ENCODE results near the gene EXOC1.

EXOC1 gene

DNA sequence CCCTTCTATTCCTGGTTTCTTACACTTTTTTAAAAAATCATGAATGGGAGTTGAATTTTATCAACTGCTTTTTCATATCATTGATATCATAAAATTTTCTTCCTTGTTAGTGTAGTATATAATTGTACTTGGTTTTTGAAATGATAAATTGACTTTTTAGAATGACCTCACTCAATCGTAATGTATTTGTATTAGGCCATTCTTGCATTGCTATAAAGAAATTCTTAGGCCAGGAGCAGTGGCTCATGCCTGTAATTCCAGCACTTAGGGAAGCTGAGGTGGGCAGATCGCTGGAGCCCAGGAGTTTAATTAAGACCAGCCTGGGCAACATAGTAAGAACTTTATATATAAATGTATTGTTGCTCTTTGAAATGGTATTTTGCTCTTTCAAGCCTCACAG lies 6.3 kb downstream of the EXOC1 start:
- no peak for DNase-seq

DNA sequence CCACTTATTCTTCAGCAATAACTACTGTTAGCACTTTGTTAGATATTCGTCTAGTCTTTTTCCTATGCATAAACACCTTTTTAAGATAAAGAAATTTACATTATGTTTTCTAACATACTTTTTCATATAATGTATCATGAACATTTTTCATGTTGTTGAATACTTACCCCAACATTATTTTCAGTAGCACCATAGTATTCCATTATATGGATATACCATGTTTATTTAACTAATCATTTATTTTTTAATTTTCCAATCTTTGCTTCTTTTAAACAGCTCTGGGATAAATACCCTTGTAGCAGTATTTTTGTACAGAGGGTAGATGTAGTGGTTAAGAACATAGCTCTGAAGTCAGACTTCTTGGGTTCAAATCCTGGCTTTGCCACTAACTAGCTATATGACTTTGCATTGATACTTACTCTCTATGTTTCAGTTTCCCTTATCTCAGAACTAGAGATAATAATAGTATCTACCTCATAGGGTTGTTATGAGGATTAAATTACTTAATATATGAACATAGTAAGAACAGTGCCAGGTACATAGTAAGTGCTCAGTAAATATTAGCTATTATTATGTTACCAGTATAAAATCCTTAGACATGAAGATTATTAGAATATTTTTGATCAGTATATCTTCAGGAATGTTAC lies 11.3 kb downstream of the EXOC1 start:
- DNase-seq: no peak

DNA sequence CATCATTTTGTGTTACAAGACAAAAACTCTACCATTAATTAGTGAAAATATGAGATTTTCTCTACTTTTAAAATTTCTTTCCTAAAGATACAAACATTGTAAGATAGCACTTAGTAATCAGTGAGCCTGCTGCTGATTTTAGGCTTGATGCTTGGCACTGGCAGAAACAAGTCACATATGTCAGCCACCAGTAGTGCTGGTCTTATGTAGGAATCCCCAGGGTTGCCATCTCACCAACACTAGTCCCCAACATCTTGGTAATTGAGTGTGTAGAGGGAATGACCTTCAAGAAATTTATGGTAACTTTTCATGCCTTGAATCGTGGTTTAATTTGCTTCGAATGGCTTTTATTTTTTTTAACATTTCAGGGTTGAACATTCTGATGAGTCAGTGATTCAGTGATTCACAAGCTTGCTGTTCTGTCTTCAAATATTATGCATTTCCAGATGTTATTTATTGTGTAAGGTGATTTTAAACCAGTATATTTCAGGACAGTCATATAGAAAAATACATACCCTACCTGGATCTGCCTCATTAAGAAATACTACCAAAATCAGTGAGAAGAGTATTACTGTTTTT lies 11.9 kb downstream of the EXOC1 start:
- DNase-seq: no peak

DNA sequence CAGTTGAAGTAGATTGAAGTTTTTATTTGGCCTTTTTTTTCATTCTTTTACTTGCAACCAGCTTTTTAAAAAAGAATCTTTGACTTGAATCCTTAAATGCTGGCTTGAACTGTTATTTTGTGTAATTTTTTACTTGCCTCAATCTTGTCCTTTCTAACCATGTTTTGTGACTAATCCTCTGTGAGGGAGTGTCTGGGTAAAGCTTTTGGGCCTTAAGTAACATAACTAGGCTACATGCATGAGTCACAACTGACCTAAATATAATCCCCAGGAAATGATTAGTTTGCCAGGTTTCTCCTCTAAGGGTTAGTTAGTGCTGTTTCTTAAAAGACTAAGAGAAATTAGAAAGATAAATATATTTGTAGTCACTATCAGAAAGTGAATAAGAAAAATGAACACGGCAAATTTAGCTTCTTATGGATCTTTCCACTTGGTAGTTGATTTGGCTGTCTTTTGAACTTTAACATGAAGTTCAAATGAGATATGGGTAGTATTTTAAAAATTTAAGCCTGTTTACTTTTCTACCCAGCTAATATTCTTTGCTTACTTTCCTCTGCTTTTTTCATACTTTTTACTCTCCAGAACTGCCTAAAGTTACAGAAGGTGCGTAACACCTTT lies 13.0 kb downstream of the EXOC1 start:
- DNase-seq: no peak

GRCh38 chr4:55866973-55867574 lies 13.6 kb downstream of the EXOC1 start:
- peak; percentile 53 for DNase-seq

DNA sequence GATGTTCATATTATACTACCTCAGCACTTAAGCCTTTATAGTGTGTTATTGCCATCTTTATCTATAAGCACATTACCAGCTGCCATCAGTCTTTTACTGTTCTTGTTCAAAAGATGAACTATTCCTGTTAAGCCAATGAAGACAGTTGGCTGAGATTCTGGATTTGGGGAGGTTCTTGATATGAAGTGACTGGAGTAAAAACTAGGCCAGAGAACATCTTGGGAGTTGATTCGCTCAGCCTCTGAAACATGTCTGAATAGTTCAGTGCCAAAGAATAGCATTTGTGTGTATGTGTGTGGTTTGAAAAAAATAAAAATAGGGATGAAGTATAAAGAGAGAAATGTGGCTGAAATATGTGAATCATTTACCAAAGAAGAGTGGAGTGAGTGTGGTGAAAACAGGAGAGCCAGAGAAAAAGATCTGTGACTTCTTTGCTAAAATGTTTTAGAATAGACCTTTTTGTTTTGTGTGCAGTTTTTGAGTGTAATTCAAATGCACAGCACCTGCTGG lies 15.2 kb downstream of the EXOC1 start:
- no peak for DNase-seq

GRCh38 chr4:55871299-55871800 lies 17.9 kb downstream of the EXOC1 start:
- no peak for DNase-seq

DNA sequence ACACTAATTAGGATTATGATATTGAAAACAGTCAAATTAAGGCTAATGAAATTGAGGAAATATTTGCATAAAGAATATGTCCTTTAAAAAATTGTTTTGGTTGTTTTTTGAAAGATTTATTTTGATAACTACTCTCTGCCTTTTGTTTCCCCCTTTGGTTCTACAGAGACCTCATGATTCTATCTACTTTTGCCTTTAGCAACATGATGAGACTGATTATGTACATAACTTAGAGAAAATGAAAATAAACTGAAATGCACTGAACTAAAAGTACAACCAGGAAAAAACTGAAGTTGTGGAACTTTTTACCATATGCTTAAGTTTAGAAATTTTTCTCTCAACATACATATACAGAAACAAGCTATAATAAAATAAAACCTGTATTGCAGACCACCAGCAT lies 21.4 kb downstream of the EXOC1 start:
- DNase-seq: no peak

GRCh38 chr4:55876387-55876786 lies 22.9 kb downstream of the EXOC1 start:
- DNase-seq: no peak

DNA sequence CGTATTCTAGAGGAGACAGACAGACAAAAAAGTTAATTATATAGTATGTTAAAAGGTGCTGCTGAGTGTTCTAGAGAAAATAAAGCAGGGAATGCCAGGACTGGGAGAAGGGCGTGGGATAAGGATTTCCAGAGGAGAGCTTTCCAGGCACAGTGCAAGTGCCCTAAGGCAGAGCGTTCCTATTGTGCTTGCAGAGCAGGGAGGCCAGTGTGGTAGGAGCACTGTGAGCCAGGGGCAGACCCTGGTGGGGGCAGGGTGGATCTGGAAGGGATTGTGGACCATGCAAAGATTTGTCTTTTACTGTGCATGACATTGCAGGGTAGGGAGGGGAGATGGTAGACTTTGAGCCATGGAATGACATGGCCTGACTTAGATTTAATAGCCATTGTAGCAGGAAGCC lies 25.8 kb downstream of the EXOC1 start:
- no peak for DNase-seq

DNA sequence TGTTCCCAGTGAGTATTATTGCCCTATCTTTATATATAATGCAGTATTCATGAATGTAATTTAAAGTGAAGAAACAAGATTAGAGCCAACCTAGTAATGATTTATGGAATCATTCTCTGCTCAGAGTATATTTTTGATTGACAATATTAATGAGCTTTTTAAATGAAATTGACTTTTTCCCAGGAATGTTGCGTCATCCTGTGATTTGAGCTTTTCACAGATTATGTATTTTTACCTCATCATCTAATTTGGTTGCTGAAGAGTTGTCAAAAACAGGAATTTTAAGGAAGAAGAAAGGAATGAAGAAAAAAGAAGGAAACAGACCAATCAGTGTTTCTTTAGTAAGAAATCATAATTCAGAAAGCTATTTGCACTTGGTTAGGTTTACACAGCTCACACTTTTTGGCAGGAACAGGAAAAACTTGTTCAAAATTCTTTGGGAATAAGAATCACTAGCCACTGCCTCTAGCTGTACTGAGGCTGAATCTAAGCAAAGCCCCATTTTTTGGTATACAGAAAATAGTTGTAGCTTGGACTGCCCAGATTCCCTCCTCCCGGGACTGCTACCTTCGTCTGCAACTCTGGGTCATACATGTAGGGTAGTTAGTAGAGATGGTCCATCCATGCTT lies 27.3 kb downstream of the EXOC1 start:
- no peak for DNase-seq

- no peak for DNase-seq
These were observed 30.8 kb downstream of the EXOC1 start for GRCh38 chr4:55884093-55884850.

DNA sequence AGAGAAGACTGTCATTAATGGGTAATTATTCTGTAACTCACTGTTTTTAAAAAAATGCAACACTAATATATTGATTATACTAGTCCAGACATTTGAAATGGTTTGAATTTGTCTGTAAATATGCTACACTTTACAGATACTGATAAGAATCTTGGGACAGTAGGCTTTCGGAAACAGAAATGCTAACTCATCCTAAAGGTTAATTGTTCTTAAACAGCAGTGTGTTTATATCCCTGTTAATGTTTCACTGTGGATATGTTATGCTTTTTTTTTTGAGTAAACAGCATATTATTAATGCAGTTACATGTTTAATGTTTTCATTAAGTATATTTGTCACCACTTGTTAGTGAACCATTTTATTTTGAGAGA lies 31.4 kb downstream of the EXOC1 start:
- DNase-seq: no peak

DNA sequence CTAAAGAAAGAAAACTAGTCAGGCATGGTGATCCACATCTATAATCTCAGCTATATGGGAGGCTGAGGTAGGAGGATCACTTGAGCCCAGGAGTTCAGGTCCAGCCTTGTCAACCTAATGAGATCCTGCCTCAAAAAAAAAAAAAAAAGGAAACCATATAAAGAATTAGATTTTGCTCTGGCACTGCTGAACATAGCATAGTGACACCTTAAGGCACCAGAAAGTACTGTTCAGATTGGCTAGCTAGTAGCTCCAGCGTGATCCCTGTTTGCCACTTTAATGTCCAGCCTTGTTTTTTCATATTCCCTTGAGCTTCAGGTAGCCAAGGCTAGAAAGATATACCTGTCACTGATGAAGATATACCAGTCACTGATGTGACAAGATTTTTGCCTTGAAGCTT lies 34.1 kb downstream of the EXOC1 start:
- DNase-seq: no peak

GRCh38 chr4:55892156-55892555 lies 38.7 kb downstream of the EXOC1 start:
- no peak for DNase-seq

DNA sequence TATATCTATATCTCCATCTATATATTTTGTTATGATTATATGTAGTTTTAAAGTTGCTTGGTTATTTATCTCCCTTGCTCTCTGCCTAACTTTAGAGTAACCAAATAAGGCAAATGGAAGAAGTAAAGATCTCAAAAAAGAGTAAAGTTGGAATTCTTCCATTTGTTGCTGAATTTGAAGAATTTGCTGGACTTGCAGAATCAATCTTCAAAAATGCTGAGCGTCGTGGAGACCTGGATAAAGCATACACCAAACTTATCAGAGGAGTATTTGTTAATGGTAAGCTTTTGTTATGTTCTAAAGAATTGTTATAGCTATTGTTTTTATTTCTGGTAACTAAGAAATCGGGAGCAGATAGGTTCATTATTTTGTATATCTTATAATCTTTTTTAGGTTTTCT lies 43.2 kb downstream of the EXOC1 start:
- DNase-seq: no peak

- DNase-seq: no peak
These were observed 49.2 kb downstream of the EXOC1 start for GRCh38 chr4:55902677-55903076.

GRCh38 chr4:55903577-55903976 lies 50.1 kb downstream of the EXOC1 start:
- DNase-seq: no peak

- DNase-seq: no peak
These were observed 51.1 kb downstream of the EXOC1 start for GRCh38 chr4:55904576-55904975.

GRCh38 chr4:55906323-55906722 lies 52.9 kb downstream of the EXOC1 start:
- no peak for DNase-seq

DNA sequence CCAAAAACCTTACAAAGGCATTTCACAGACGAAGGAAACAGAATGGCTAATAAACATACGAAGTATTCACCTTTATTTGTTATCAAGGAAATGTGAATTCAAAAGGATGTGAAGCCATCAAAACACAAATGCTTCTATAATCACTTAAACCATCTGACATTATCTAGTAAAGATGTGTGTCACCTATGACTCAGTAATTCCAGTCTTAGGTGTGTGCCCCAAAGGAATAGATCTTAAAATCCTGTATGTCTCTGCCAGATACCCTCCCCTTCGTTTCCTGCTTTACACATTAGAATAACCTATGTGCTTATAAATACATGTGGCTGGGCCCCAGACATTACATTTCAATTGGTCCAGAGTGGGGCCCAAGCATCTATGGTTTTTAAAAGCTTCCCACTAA lies 53.5 kb downstream of the EXOC1 start:
- no peak for DNase-seq

- DNase-seq: no peak
These were observed 54.0 kb downstream of the EXOC1 start for GRCh38 chr4:55907469-55907868.

- no peak for DNase-seq
These were observed 56.7 kb downstream of the EXOC1 start for GRCh38 chr4:55910140-55910539.

Data from DMS153 (cell line).